Measurements from ENCODE around the gene FRMD5. TPM values are rescaled to one million over a fixed set of nuclear protein-coding genes. Genes with fewer than 3 reads are reported as not detected.
A peak's percentile ranks its signal among the peaks of the same experiment; 100 is the strongest.

FRMD5 gene
- total and polyA plus RNA-seq, 2 experiments from 2014 or later = 5.9 to 10.1 TPM

- Histone ChIP-seq H3K79me2 (replicated peaks; ENCODE audit: insufficient read depth) (no peaks in the 10 kb centered on the region), H3K4me2 (no peak overlapping the region), H3K9me2 (ENCODE audit: insufficient read depth) (no peaks in the 10 kb centered on the region), H3K27ac (ENCODE audit: low read depth) (no peak overlapping the region), H3K36me3 (ENCODE audit: insufficient read depth) (no peaks in the 10 kb centered on the region), H3K27me3 (ENCODE audit: insufficient read depth) (no peaks in the 10 kb centered on the region), H2AFZ (no peak overlapping the region), H4K20me1 (replicated peaks; ENCODE audit: insufficient read depth) (no peaks in the 10 kb centered on the region; the same call in 1 of the 2 replicates), H3K4me1 (ENCODE audit: insufficient read depth) (no peaks in the 10 kb centered on the region), H3F3A (replicated peaks; ENCODE audit: low read depth) (no peaks in the 10 kb centered on the region), H3K4me3 (no peak overlapping the region)
- Mint-ChIP-seq H3K4me3 (no peak overlapping the region), H3K27ac (no peak overlapping the region), H3K9me3 (no peaks in the 10 kb centered on the region), H3K4me1 (no peaks in the 10 kb centered on the region), H3K27me3 (ENCODE audit: insufficient read depth, low read depth, poor library complexity) (peaks cover 2% of the 10 kb centered on the region), H3K36me3 (ENCODE audit: low read depth) (peaks cover 5% of the 10 kb centered on the region; the same call in 2 of the 3 replicates)
- DNase-seq (ENCODE audit: low spot score) (no peak), ATAC-seq (no peak)
- no peak for TF ChIP-seq REST (IDR thresholded peaks at IDR 0.05; ENCODE audit: unreplicated experiment)
- no peak for TF ChIP-seq JUNB (IDR thresholded peaks at IDR 0.05; ENCODE audit: unreplicated experiment)
Measured at GRCh38 chr15:43989938-43990337, 205.1 kb downstream of the FRMD5 start.

- no peak for DNase-seq (ENCODE audit: low spot score)
- Histone ChIP-seq H3K4me1 (ENCODE audit: insufficient read depth) (peaks cover 2% of the 10 kb centered on the region; the same call in 1 of the 2 replicates), H3K36me3 (ENCODE audit: insufficient read depth) (no peaks in the 10 kb centered on the region), H3K79me2 (replicated peaks; ENCODE audit: insufficient read depth) (no peaks in the 10 kb centered on the region), H4K20me1 (replicated peaks; ENCODE audit: insufficient read depth) (peaks cover 4% of the 10 kb centered on the region; the same call in 1 of the 2 replicates), H3F3A (replicated peaks; ENCODE audit: low read depth) (no peaks in the 10 kb centered on the region), H3K27ac (ENCODE audit: low read depth) (no peak overlapping the region), H3K4me3 (no peak overlapping the region), H3K27me3 (ENCODE audit: insufficient read depth) (no peaks in the 10 kb centered on the region), H2AFZ (no peak overlapping the region), H3K4me2 (no peak overlapping the region), H3K9me2 (ENCODE audit: insufficient read depth) (no peaks in the 10 kb centered on the region)
- peaks cover 6% of the 10 kb centered on the region for H3K4me1 Mint-ChIP-seq
- H3K27me3 Mint-ChIP-seq (ENCODE audit: insufficient read depth, low read depth, poor library complexity) = peaks cover 2% of the 10 kb centered on the region
- 0 out of 2 replicates have a peak overlapping the region, but pooled peaks have one; percentile 30 for H3K27ac Mint-ChIP-seq
- H3K36me3 Mint-ChIP-seq (ENCODE audit: low read depth) = peaks cover 5% of the 10 kb centered on the region; the same call in 2 of the 3 replicates
- H3K4me3 Mint-ChIP-seq = no peak overlapping the region
- no peak for ATAC-seq
- H3K9me3 Mint-ChIP-seq = no peaks in the 10 kb centered on the region
- TF ChIP-seq ZNF462 (CRISPR knock-in tag; IDR thresholded peaks at IDR 0.05) (no peak), STAT1 (IDR thresholded peaks at IDR 0.05; ENCODE audit: unreplicated experiment) (no peak), EZH2 (IDR thresholded peaks at IDR 0.05; ENCODE audit: low read depth, unreplicated experiment) (no peak), ZNF114 (CRISPR knock-in tag; IDR thresholded peaks at IDR 0.05) (no peak), REST (IDR thresholded peaks at IDR 0.05; ENCODE audit: unreplicated experiment) (no peak)
Measured at GRCh38 chr15:43988900-43989299, 206.2 kb downstream of the FRMD5 start.

Data from GM23338 (cell line).